Adipose tissue (tissue), 3 donors: Measurements from ENCODE around the gene BIRC2. TPM values are rescaled to one million over a fixed set of nuclear protein-coding genes. Genes with fewer than 3 reads are reported as not detected.
"Not testable (repeated sequence)": the region's sequence is repeated elsewhere in the genome, so short reads cannot be mapped to it uniquely, and the experiment has no call there.

Experiments used
- H3K27ac ChIP-seq: one replicate; pipeline ENCODE4 v1.5.1; 2013; ENCODE audit warnings: low read depth, low read length
- WGBS, 3 donors: extraction: QIAGEN DNeasy Blood & Tissue Kit; methylation state at CpG; one replicate each; pipeline ENCODE4 v1.1.7; 2013; 5-methylcytosine and 5-hydroxymethylcytosine counted together
- polyA plus RNA-seq, 3 donors: library from polyadenylated mRNA; stranded (reverse); fragments of 200-250 nt; gene quantifications; one replicate each; pipeline ENCODE4 v1.2.3, GENCODE V29; 2013
- donor health status: healthy with polysubstance abuse.
- donor health status: Bipolar disorder and iron deficiency.
- donor health status: healthy.

Gene BIRC2
- polyA plus RNA-seq: 10 to 100 TPM; 18.3 to 36.0 (median 18.6) TPM

- peak within 1 kb of the TSS; percentile 99 for H3K27ac ChIP-seq
- WGBS, 3 donors: 0 to 1% (median 0%) methylated on average over 69 to 77 of the region's 77 CpGs
These were observed at the start of gene BIRC2 for GRCh38 chr11:102346748-102347461. BIRC2 (plus strand) TSS chr11:102347214; CDS start chr11:102349855, 2,641 bp downstream.

DNA sequence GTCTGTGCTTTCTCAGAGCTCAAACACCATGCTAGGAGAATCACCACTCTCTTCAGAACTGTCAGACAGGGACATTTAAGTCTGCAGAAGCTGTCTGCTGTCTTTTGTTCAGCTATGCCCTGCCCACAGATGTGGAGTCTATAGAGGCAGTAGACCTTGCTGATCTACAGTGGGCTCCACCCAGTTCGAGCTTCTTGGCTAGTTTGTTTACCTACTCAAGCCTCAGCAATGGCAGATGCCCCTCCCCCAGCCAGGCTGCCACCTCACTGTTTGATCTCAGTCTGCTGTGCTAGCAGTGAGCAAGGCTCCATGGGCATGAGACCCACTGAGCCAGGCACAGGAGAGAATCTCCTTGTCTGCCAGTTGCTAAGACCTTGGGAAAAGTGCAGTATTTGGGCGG is 46.2 kb upstream of the BIRC2 start:
- 52 to 80% (median 74%) methylated on average over 2 of the region's 2 CpGs for WGBS, 3 donors
- not testable (repeated sequence) for H3K27ac ChIP-seq

DNA sequence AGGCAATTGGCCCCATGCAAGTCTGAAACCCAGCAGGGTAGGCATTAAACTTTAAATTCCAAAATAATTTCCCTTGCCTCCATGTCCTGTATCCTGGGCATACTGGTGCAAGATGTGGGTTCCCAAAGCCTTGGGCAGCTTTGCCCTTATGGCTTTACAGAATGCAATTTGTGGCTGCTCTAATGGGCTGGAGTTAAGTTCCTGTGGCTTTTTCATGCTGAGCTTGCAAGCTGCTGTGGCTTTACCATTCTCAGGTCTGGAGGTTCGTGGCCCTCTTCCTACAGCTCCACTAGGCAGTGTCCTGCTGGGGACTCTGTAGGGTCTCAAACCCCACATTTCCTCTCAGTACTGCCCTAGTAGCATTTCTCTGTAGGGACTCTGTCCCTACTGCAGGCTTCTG is 44.8 kb upstream of the BIRC2 start:
- 84 to 91% (median 86%) methylated on average over 1 of the region's 1 CpG for WGBS, 3 donors
- no peak overlapping the region for H3K27ac ChIP-seq

DNA sequence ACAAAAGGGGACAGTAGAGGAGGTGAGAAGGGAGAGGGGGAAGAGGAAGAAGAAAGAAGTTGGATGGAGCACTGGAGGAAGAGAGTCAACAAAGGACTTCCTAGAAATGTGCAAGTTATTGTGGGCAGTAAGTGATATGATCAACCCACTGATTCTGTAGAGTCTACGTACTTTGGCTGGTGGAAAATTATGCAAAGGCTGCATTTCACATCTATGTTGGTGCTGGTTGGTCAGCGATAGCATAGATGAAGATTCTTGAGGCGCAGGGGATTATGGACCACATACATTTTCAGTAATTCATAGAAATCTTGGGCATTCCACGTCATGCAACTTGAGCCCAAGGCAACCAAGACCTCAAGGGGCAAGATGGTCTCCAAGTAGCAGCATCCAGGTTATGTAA is 42.3 kb upstream of the BIRC2 start:
- WGBS, 3 donors: 93 to 96% (median 93%) methylated on average over 4 of the region's 4 CpGs
- H3K27ac ChIP-seq: no peak overlapping the region

DNA sequence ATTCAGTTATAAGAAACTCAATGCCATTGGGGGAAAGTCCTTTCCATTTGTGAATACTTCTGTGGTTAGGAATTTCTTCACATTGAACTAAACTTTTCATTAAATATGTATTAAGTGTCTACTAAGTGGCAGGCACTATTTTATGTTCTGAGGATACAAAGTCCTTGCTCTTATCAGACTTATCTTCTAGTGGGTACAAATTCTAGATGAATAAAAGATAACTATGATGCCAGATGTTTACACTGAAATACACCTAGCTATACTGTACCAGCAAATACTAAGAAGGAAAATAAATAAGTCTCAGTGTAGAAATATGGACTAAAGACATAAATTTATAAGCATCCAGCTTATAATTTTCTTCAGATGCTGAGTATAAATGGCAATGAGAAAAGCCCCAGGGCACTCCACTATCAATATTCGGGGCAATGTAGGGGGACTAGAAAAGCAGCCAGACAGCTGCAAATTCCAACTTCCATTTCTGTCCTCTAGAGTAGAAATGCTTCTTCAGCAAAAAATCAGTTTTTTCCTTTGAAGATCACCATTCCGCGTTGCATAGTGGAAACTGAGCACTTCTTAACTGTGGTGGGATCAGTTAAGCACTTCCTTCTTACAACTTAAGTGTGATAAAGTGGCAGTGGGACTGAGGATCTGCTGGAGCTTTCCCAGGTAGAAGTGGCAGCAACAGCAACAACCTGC is 41.5 kb upstream of the BIRC2 start:
- WGBS, 3 donors: 65 to 75% (median 70%) methylated on average over 3 of the region's 3 CpGs
- no peak overlapping the region for H3K27ac ChIP-seq

DNA sequence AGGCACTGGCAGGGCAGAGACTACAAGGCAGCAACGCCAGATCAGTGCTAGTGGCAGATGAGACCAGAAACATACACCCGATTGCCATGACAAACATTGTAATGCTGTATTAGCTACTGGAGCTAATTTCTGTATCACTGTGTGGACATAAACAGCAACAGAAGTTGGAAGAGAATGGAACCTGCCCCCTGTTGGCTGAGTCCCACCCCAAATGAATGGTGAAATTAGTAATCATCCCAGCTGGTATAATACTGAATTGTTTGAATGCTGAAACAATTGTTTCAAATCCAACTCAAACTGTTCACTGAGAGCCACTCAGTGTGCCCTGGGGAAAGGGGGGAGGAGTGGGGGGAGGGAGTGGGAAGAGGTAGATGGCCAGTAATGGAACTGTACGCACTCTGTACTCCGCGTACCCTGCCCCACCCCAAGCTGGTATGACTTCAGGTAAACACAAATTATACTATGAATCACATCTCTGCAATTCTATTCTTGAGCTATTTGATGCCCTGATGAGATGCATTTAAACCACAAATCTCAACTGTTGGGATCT is 40.9 kb upstream of the BIRC2 start:
- 76 to 87% (median 84%) methylated on average over 5 of the region's 5 CpGs for WGBS, 3 donors
- no peak overlapping the region for H3K27ac ChIP-seq

DNA sequence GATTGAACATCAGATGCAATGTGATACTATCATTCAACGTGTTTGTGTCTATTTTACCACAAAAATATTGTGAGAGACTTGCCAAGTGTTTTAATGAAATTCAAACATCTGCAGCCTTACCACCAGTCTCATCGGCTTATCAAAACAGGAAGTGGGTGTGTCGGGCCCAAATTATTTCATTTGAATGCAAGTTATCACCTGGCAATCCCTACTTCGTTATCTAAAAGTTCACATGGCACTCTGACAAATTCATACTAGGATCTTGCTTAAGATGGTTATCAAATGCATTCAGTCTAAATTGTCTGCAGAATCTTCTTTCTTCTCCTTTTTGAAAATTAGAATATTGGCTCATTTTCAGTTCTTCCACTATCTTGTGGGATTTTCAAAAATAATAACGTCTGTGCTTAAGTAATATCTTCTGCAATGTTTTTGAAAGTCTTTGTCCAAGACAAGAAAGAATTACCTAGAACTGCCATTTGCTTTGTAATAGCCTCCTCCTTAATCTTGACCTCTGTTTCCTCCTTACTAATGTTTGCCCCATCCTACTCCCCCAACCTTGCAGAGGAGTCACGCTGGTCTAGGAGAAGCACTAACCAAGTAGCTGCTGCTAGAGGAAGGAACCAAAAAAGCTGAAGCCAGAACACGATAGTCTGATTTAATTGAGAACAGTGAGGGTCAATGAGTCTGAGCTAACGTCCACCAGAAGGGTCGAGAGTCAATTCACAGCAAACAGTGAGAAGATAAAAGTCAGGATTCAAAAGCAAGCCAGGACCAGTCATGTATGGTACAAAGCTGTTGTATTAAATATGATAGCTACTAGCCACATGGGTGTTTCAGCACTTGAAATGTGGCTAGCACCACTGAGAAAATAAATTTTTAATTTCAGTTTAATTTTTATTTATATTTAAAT is 39.9 kb upstream of the BIRC2 start:
- no peak overlapping the region for H3K27ac ChIP-seq
- 18 to 38% (median 19%) methylated on average over 9 of the region's 9 CpGs for WGBS, 3 donors

DNA sequence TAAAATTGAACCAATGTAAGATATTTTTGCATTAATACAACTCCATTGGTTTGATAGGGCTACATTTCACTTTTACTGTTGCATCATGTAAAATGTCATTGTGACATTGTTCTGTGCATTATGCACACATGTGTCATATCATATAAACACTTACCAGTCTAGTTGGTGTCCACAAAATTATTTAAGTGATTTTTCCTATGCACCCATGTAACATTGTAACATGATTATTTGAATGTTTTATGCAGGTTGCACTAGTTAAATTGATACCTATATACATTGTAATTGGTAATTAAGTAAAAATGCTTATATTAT is 39.3 kb upstream of the BIRC2 start:
- H3K27ac ChIP-seq: no peak overlapping the region

DNA sequence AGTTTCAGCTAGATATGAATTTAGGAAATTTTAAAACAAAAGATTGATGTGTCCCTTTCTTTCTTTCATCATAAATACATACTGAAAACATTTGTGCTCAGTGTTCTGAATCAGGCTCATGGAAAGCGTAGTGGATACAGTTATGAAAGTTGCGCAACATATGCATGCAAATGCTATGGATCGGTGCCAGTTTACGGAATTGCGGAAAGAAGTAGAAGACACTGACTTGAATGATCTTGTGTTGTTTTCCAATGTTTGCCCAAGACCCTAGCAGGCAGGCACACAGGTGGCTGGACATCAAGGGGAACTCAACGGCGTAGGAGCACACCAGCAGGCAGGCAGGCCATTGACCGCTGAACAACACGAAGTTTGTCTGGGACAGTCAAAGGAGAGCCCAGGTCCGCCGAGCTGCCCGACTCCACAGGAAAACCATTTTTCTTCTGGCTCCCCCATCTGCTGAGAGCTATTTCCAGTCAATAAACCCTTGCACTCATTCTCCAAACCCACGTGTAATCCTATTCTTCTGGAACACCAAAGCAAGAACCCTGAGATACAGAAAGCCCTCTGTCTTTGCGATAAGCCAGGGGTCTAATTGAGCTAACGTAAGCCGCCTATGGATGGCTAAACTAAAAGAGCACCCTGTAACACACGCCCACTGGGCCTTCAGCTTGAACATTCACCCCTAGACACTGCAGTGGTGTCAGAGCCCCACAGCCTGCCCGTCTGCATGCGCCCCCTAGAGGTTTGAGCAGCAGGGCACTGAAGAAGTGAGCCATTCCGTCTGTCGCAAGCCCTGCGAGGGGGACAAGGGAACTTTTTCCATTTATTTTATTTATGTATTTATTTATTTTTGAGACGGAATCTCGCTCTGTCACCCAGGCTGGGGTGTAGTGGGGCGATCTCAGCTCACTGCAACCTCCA is 37.1 kb upstream of the BIRC2 start:
- 89 to 94% (median 91%) methylated on average over 25 of the region's 25 CpGs for WGBS, 3 donors
- no peak overlapping the region for H3K27ac ChIP-seq

- no peak overlapping the region for H3K27ac ChIP-seq
- 23 to 43% (median 37%) methylated on average over 2 of the region's 2 CpGs for WGBS, 3 donors
These were observed 34.3 kb upstream of the BIRC2 start for GRCh38 chr11:102312667-102313066.

- 52 to 61% (median 59%) methylated on average over 4 of the region's 4 CpGs for WGBS, 3 donors
- no peak overlapping the region for H3K27ac ChIP-seq
These were observed 33.6 kb upstream of the BIRC2 start for GRCh38 chr11:102313238-102313940.

DNA sequence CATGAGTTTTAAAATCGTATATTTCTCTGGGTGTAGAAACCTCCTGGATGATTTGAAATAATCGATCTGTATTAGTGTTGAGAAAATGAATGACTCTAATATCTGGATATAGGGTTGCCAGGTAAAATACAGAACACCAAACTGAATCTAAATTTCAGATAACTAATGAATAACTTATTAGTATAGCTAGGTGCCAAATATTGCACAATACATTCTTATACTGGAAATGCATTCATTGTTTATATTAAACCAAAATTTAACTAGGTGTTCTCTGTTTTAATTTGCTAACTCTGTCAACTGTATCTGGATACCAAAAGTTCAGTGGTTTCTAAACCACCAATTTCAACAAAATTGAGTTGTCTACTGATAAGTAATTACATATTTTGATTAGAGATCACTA is 32.2 kb upstream of the BIRC2 start:
- 43 to 90% (median 83%) methylated on average over 2 of the region's 2 CpGs for WGBS, 3 donors
- no peak overlapping the region for H3K27ac ChIP-seq

GRCh38 chr11:102316346-102316904 is 30.6 kb upstream of the BIRC2 start:
- 63 to 76% (median 69%) methylated on average over 4 of the region's 4 CpGs for WGBS, 3 donors
- no peak overlapping the region for H3K27ac ChIP-seq

GRCh38 chr11:102317099-102317767 is 29.8 kb upstream of the BIRC2 start, which contains the start of gene BIRC3:
BIRC3 (plus strand) TSS chr11:102317484; CDS start chr11:102324510, 7,026 bp downstream.
- H3K27ac ChIP-seq: peak within 1 kb of the TSS; percentile 38
- WGBS, 3 donors: 1% methylated on average over 34 of the region's 34 CpGs

GRCh38 chr11:102317768-102318103 is 29.3 kb upstream of the BIRC2 start:
- peak overlapping the region; percentile 38 for H3K27ac ChIP-seq
- WGBS, 3 donors: 24 to 33% (median 30%) methylated on average over 7 of the region's 7 CpGs

- no peak overlapping the region for H3K27ac ChIP-seq
- WGBS, 3 donors: 77 to 88% (median 87%) methylated on average over 1 of the region's 1 CpG
These were observed 28.5 kb upstream of the BIRC2 start for GRCh38 chr11:102318469-102318868.

DNA sequence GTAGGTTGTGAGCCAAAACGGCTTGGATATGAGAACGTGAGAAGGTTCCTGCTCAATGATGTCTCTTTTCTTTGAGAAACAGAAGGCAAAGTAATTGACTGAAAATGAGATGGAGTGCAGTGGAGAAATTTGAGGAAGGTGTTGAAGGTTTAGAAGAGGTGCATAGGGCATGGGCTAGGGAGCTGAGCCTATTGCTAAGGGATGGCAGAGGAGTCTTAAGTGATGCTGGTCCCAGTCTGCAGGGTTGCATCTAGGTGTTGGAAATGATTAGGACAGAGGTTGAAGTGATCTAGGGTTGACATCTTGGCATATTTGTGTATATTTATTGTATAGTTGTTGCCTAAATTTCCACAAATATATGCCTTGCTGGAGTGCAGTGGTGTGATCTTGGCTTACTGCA is 27.5 kb upstream of the BIRC2 start:
- no peak overlapping the region for H3K27ac ChIP-seq

More for the DNA sequence above, 27.5 kb upstream of the BIRC2 start:
- WGBS, 3 donors: 82 to 89% (median 84%) methylated on average over 2 of the region's 2 CpGs
